Fibroblast of lung (primary cell): Measurements from ENCODE around the gene C7.

Source experiments
- EZH2 ChIP-seq: IDR thresholded peaks from 2 replicates; pipeline ENCODE4 v1.5.1; 2012; ENCODE audit warnings: low read length, control low read depth, mild to moderate bottlenecking; ENCODE audit errors: missing control alignments
- TF ChIP-seq, protein P1 (sequence below), 2 donors: IDR thresholded peaks in 1 of 2; conservative IDR thresholded peaks in 1 of 2; 1 replicate in 1 of 2; 2 replicates in 1 of 2; pipeline ENCODE4 v1.5.1; 2011 to 2012; ENCODE audit warnings: low read length in 2 of 2, control low read depth in 1 of 2, inconsistent platforms in 1 of 2, low read depth in 1 of 2, mild to moderate bottlenecking in 1 of 2

- TF ChIP-seq, protein P1, sequence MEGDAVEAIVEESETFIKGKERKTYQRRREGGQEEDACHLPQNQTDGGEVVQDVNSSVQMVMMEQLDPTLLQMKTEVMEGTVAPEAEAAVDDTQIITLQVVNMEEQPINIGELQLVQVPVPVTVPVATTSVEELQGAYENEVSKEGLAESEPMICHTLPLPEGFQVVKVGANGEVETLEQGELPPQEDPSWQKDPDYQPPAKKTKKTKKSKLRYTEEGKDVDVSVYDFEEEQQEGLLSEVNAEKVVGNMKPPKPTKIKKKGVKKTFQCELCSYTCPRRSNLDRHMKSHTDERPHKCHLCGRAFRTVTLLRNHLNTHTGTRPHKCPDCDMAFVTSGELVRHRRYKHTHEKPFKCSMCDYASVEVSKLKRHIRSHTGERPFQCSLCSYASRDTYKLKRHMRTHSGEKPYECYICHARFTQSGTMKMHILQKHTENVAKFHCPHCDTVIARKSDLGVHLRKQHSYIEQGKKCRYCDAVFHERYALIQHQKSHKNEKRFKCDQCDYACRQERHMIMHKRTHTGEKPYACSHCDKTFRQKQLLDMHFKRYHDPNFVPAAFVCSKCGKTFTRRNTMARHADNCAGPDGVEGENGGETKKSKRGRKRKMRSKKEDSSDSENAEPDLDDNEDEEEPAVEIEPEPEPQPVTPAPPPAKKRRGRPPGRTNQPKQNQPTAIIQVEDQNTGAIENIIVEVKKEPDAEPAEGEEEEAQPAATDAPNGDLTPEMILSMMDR (conservative IDR thresholded peaks at IDR 0.05 in 1 of 2, IDR thresholded peaks at IDR 0.05 in 1 of 2; ENCODE audit: low read depth in 1 of 2, low read length in 2 of 2) = no peak
- no peak for TF ChIP-seq EZH2
These were observed 2.9 kb upstream of the C7 start for GRCh38 chr5:40906351-40906751.
